Neural cell (in vitro differentiated cells): ENCODE results near the gene RAB27A. TPM values are rescaled to one million over a fixed set of nuclear protein-coding genes. Genes with fewer than 3 reads are reported as not detected.

Experiments used
- H2AFZ ChIP-seq: fragments of 200-600, 300-800 bp; sonication (generic), shearing (Covaris generic); 2 replicates; pipeline ENCODE4 v1.6.0; 2014; ENCODE audit warnings: low read depth, mild to moderate bottlenecking, antibody characterized with exemption, low read length, moderate library complexity
- H3F3A ChIP-seq: fragments of 200-600 bp; shearing (Covaris generic); 2 replicates; pipeline ENCODE4 v1.6.1; 2016; ENCODE audit warnings: mild to moderate bottlenecking, moderate library complexity, mixed read lengths, antibody characterized with exemption, low read length; ENCODE audit not compliant: insufficient read depth, poor library complexity, severe bottlenecking
- H3K27ac ChIP-seq: fragments of 200-600, 300-800 bp; sonication (generic), shearing (Covaris generic); 2 replicates; pipeline ENCODE4 v1.5.1; 2014; ENCODE audit warnings: mild to moderate bottlenecking, low read length, moderate library complexity
- H3K27me3 ChIP-seq: fragments of 300-800, 200-600 bp; sonication (generic), shearing (Covaris generic); 2 replicates; pipeline ENCODE4 v1.6.0; 2014; ENCODE audit warnings: mild to moderate bottlenecking, low read depth, low read length, moderate library complexity; ENCODE audit not compliant: insufficient read depth
- H3K36me3 ChIP-seq: fragments of 300-800, 200-600 bp; sonication (generic), shearing (Covaris generic); 2 replicates; pipeline ENCODE4 v1.5.1; 2014; ENCODE audit warnings: mild to moderate bottlenecking, antibody characterized with exemption, low read length, moderate library complexity; ENCODE audit not compliant: insufficient read depth
- H3K4me2 ChIP-seq: fragments of 300-800, 200-600 bp; sonication (generic), shearing (Covaris generic); 2 replicates; pipeline ENCODE4 v1.6.0; 2014; ENCODE audit warnings: mild to moderate bottlenecking, low read length
- H3K4me3 ChIP-seq: fragments of 300-800, 200-600 bp; sonication (generic), shearing (Covaris generic); 2 replicates; pipeline ENCODE4 v1.5.1; 2014; ENCODE audit warnings: mild to moderate bottlenecking, low read length, moderate library complexity
- H3K79me2 ChIP-seq: fragments of 200-600 bp; shearing (Covaris generic); replicated peaks from 2 replicates; pipeline ENCODE4 v1.6.0; 2014; ENCODE audit warnings: mild to moderate bottlenecking, low read length, moderate library complexity; ENCODE audit not compliant: insufficient read depth
- H3K9ac ChIP-seq: fragments of 300-800, 200-600 bp; sonication (generic), shearing (Covaris generic); 2 replicates; pipeline ENCODE4 v1.6.1; 2016; ENCODE audit warnings: mild to moderate bottlenecking, low read length, mixed read lengths
- H3K9me2 ChIP-seq: fragments of 200-600 bp; shearing (Covaris generic); 2 replicates; pipeline ENCODE4 v1.6.1; 2016; ENCODE audit warnings: mild to moderate bottlenecking, low read length, mixed read lengths; ENCODE audit not compliant: insufficient read depth
- H3K9me3 ChIP-seq: fragments of 200-600, 300-800 bp; sonication (generic), shearing (Covaris generic); 2 replicates; pipeline ENCODE4 v1.6.1; 2016; ENCODE audit warnings: mild to moderate bottlenecking, mixed run types, low read length, moderate library complexity, mixed read lengths
- H4K20me1 ChIP-seq: fragments of 200-600 bp; shearing (Covaris generic); 2 replicates; pipeline ENCODE4 v1.6.1; 2016; ENCODE audit warnings: mild to moderate bottlenecking, mixed run types; ENCODE audit not compliant: insufficient read depth
- CTCF ChIP-seq: fragments of 450-650 bp; IDR thresholded peaks from 2 replicates; pipeline ENCODE4 v1.5.1; 2014; ENCODE audit warnings: antibody characterized with exemption, mild to moderate bottlenecking, moderate library complexity; ENCODE audit not compliant: poor library complexity, severe bottlenecking
- EP300 ChIP-seq: fragments of 450-650 bp; conservative IDR thresholded peaks from 2 replicates; pipeline ENCODE4 v1.6.1; 2014; ENCODE audit warnings: antibody characterized with exemption, mild to moderate bottlenecking, moderate library complexity; ENCODE audit not compliant: poor library complexity, severe bottlenecking
- EZH2 ChIP-seq: fragments of 200-600, 300-800 bp; shearing (Covaris generic), sonication (generic); IDR thresholded peaks from 2 replicates; pipeline ENCODE4 v1.6.1; 2014; ENCODE audit warnings: antibody characterized with exemption, low read length, borderline replicate concordance, mild to moderate bottlenecking; ENCODE audit not compliant: insufficient read depth, poor library complexity, severe bottlenecking
- MXI1 ChIP-seq: fragments of 450-650 bp; conservative IDR thresholded peaks from 2 replicates; pipeline ENCODE4 v1.6.1; 2014; ENCODE audit warnings: antibody characterized with exemption, mild to moderate bottlenecking; ENCODE audit not compliant: poor library complexity, severe bottlenecking
- REST ChIP-seq: IDR thresholded peaks from 2 replicates; pipeline ENCODE4 v1.6.1; 2012; ENCODE audit warnings: borderline replicate concordance
- SMC3 ChIP-seq: fragments of 450-650 bp; conservative IDR thresholded peaks from 2 replicates; pipeline ENCODE4 v1.6.1; 2014; ENCODE audit warnings: antibody characterized with exemption, mild to moderate bottlenecking, moderate library complexity; ENCODE audit not compliant: poor library complexity
- polyA plus RNA-seq: library from polyadenylated mRNA; depleted of rRNA; stranded (reverse); fragments of >200 nt; gene quantifications from 2 replicates; pipeline ENCODE4 v1.2.3, GENCODE V29; 2014

Gene RAB27A
- polyA plus RNA-seq, 1 donor from 2014 or later = 3.7 TPM

GRCh38 chr15:55284426-55284825, 5.2 kb downstream of the RAB27A start:
- no peaks in the 10 kb centered on the region for H3K79me2 ChIP-seq
- peaks cover 8% of the 10 kb centered on the region for H3K27me3 ChIP-seq

GRCh38 chr15:55283379-55284147, 6.0 kb downstream of the RAB27A start:
- Histone ChIP-seq H3K79me2 (no peaks in the 10 kb centered on the region), H3K27me3 (no peaks in the 10 kb centered on the region)
- TF ChIP-seq SMC3 = no peak
- TF ChIP-seq EZH2 = no peak
- TF ChIP-seq REST = no peak

More at GRCh38 chr15:55284426-55284825, 5.2 kb downstream of the RAB27A start:
- Histone ChIP-seq H3K4me3 (no peak overlapping the region), H2AFZ (no peak overlapping the region), H3K4me2 (no peak overlapping the region), H3F3A (no peaks in the 10 kb centered on the region), H3K27ac (no peak overlapping the region), H3K36me3 (no peaks in the 10 kb centered on the region), H3K9ac (no peak overlapping the region), H3K9me3 (no peaks in the 10 kb centered on the region), H4K20me1 (no peaks in the 10 kb centered on the region), H3K9me2 (no peaks in the 10 kb centered on the region)
- no peak for TF ChIP-seq SMC3
- no peak for TF ChIP-seq CTCF
- no peak for TF ChIP-seq MXI1
- no peak for TF ChIP-seq EP300
- TF ChIP-seq EZH2 = no peak

More at GRCh38 chr15:55283379-55284147, 6.0 kb downstream of the RAB27A start:
- Histone ChIP-seq H3K36me3 (no peaks in the 10 kb centered on the region), H3K9me3 (no peaks in the 10 kb centered on the region), H3K27ac (no peak overlapping the region), H3K4me3 (no peak overlapping the region), H3F3A (no peaks in the 10 kb centered on the region), H3K9me2 (no peaks in the 10 kb centered on the region), H3K4me2 (no peak overlapping the region), H4K20me1 (no peaks in the 10 kb centered on the region), H2AFZ (no peak overlapping the region), H3K9ac (no peak overlapping the region)
